Gastrocnemius medialis (tissue), 4 donors: ENCODE measurements around the gene IPCEF1. TPM values are rescaled to one million over a fixed set of nuclear protein-coding genes. Genes with fewer than 3 reads are reported as not detected.

Experiments used
- ATAC-seq, 2 donors: fragments of 150-250 bp; one replicate each; pipeline ENCODE4 v1.9.1; 2016
- DNase-seq, 2 donors: peaks; one replicate each; pipeline ENCODE4 v3.0.0-alpha.2; 2019
- H3K27ac ChIP-seq, 4 donors: fragments of 200-600 bp; sonication (generic); 1 replicate in 1 of 4; 2 replicates in 3 of 4; pipeline ENCODE4 v1.5.1; 2016 to 2018; ENCODE audit warnings: mild to moderate bottlenecking in 2 of 4, moderate library complexity in 1 of 4
- H3K27me3 ChIP-seq, 3 donors: fragments of 200-600 bp; sonication (generic) in 2 of 3; 1 replicate in 1 of 3; 2 replicates in 2 of 3; pipeline versions ENCODE4 v1.5.1 to v1.6.0; 2016 to 2019; ENCODE audit warnings: mild to moderate bottlenecking in 1 of 3, moderate library complexity in 1 of 3
- H3K36me3 ChIP-seq, 2 donors: fragments of 200-600 bp; sonication (generic) in 1 of 2; one replicate each; pipeline ENCODE4 v1.5.1; 2017 to 2018
- H3K4me1 ChIP-seq, 2 donors: fragments of 200-600 bp; sonication (generic) in 1 of 2; one replicate each; pipeline ENCODE4 v1.5.1; 2016 to 2017; ENCODE audit warnings: mild to moderate bottlenecking in 2 of 2
- H3K4me3 ChIP-seq, 4 donors: fragments of 200-600 bp; sonication (generic) in 3 of 4; 1 replicate in 1 of 4; 2 replicates in 3 of 4; pipeline ENCODE4 v1.5.1; 2016 to 2019; ENCODE audit warnings: mild to moderate bottlenecking in 2 of 4
- H3K9me3 ChIP-seq, 3 donors: fragments of 200-600 bp; sonication (generic) in 2 of 3; 1 replicate in 1 of 3; 2 replicates in 2 of 3; pipeline ENCODE4 v1.5.1; 2016 to 2019
- POLR2A ChIP-seq, 2 donors: fragments of 450-650 bp; IDR thresholded peaks; one replicate each; pipeline ENCODE4 v1.6.1; 2017; ENCODE audit warnings: antibody characterized with exemption in 2 of 2, mild to moderate bottlenecking in 2 of 2, moderate library complexity in 2 of 2
- in situ Hi-C, 4 donors: fragments of 200-750 bp; cut with MboI; loops; one replicate each; pipeline versions ENCODE4 v1.15.0 to v1.8.0; 2017; ENCODE audit warnings: low sequenced_read_pairs in 4 of 4
- intact Hi-C: fragments of 100-400 bp; cut with DNase I; formaldehyde crosslinking; loops from one replicate; pipeline ENCODE4 v1.15.1; 2023; ENCODE audit warnings: low total_unique reads
- total RNA-seq, 4 donors: library from RNA; depleted of rRNA; stranded (reverse); fragments of >200 nt; gene quantifications; one replicate each; pipeline versions ENCODE4 v1.1.0 to v1.2.3, GENCODE V29; 2016
- TF ChIP-seq, protein P1 (sequence below), 5 experiments: fragments of 450-650 bp in 3 of 5; fragments of 200-600 bp in 2 of 5; sonication (generic) in 2 of 5; IDR thresholded peaks in 4 of 5; conservative IDR thresholded peaks in 1 of 5; 1 replicate in 4 of 5; 2 replicates in 1 of 5; pipeline ENCODE4 v1.5.1; 2016 to 2019; ENCODE audit warnings: antibody characterized with exemption in 5 of 5, mild to moderate bottlenecking in 3 of 5, moderate library complexity in 3 of 5

The IPCEF1 gene
- total RNA-seq, 4 donors from 2014 or later = 0.24 to 0.85 TPM; not detected in 2

DNA sequence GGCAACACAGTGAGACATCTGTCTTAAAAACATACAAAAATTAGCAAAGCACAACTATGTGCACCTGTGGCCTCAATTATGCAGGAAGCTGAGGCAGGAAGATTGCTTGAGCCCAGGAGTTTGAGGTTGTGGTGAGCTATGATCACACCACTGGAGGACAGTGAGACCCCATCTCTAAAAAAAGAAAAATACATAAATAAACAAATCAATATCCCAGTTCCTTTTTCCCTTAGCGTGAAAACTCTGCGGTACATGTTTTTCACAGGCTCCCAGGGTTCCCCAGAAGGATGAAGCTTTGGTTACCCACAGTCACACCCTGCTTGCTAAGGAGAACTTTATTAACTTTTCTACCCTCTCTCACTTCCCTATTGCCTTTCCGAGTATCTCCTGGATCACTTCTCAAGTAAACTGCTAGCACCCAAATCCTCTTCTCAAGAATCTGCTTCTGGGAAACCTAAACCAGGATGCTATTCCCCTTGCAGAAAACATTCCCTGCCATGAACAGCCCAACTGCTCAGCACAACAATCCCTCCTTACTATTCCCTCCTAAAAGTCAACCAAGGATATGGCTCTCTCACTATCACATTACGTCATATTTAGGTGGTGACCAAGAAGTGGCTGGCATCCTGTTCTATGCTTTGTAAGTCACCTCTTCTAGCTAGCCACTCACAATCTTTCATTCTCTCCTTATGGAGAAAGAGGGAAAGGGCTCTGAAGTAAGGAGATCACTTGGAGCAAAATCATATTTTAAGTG is 122.4 kb downstream of the IPCEF1 start:
- no peaks in the 10 kb centered on the region for H3K36me3 ChIP-seq
- TF ChIP-seq POLR2A (IDR thresholded peaks at IDR 0.05) = no peak
- TF ChIP-seq, protein P1, sequence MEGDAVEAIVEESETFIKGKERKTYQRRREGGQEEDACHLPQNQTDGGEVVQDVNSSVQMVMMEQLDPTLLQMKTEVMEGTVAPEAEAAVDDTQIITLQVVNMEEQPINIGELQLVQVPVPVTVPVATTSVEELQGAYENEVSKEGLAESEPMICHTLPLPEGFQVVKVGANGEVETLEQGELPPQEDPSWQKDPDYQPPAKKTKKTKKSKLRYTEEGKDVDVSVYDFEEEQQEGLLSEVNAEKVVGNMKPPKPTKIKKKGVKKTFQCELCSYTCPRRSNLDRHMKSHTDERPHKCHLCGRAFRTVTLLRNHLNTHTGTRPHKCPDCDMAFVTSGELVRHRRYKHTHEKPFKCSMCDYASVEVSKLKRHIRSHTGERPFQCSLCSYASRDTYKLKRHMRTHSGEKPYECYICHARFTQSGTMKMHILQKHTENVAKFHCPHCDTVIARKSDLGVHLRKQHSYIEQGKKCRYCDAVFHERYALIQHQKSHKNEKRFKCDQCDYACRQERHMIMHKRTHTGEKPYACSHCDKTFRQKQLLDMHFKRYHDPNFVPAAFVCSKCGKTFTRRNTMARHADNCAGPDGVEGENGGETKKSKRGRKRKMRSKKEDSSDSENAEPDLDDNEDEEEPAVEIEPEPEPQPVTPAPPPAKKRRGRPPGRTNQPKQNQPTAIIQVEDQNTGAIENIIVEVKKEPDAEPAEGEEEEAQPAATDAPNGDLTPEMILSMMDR (IDR thresholded peaks at IDR 0.05 in 4 of 5, conservative IDR thresholded peaks at IDR 0.05 in 1 of 5) = no peak
- no peak overlapping the region for H3K27ac ChIP-seq
- H3K4me3 ChIP-seq = no peak overlapping the region
- intact Hi-C loops = no loop called here
- no peaks in the 10 kb centered on the region for H3K4me1 ChIP-seq
- no peak for DNase-seq
- in situ Hi-C loops = no loop called here
- H3K27me3 ChIP-seq = no peaks in the 10 kb centered on the region
- no peak for ATAC-seq
- H3K9me3 ChIP-seq = no peaks in the 10 kb centered on the region

- no peaks in the 10 kb centered on the region for H3K9me3 ChIP-seq
These were observed 123.2 kb downstream of the IPCEF1 start for GRCh38 chr6:154233383-154233782.

DNA sequence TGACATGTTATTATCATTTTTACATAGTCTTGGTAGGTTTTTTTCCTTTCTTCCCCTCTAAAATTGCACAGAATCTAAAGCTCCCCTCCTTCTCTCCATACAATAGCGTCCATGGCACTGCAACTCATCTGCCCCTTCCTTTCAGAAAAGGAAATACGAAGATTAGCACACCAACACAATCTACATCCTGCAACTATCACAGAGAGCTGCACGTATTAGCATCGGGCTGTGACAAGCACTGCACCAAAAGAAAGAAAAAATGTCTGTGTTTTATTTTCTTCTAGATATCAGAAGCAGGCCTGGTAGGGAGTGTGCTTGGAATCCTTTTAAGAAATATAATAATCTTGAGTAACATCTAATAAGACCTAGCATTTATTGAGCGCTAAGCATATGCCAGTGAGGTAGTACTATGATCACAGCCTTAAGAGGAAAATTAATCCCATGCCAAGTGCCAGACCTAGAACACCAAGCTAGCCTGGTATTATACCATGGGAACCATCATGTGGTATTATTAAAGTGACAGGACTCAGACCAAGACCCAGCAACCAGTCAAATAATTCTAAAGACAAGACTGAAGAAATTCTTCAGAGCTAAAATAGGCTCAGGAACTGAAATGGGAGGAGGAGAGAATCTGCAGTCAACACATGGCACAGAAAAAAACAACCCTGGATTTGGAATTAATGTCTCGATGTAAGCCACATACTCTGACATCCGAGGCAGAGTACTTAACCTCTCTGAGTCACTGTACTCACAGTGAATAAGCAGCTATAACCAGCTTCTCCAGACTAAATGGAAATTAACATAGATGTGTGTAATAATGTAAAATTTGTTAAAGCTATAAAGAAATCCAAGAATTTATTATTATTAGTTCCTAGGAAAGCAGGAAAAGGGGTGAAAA is 124.3 kb downstream of the IPCEF1 start:
- in situ Hi-C loops = no loop called here
- Histone ChIP-seq H3K27ac (no peak overlapping the region), H3K36me3 (no peaks in the 10 kb centered on the region), H3K4me3 (no peak overlapping the region), H3K9me3 (no peaks in the 10 kb centered on the region), H3K4me1 (no peaks in the 10 kb centered on the region), H3K27me3 (no peaks in the 10 kb centered on the region)
- TF ChIP-seq, protein P1 (IDR thresholded peaks at IDR 0.05 in 4 of 5, conservative IDR thresholded peaks at IDR 0.05 in 1 of 5) = no peak
- no peak for TF ChIP-seq POLR2A (IDR thresholded peaks at IDR 0.05)
- no peak for ATAC-seq
- intact Hi-C loops = no loop called here
- DNase-seq = no peak

More at GRCh38 chr6:154233383-154233782, 123.2 kb downstream of the IPCEF1 start:
- TF ChIP-seq, protein P1 (IDR thresholded peaks at IDR 0.05 in 4 of 5, conservative IDR thresholded peaks at IDR 0.05 in 1 of 5) = no peak
- TF ChIP-seq POLR2A (IDR thresholded peaks at IDR 0.05) = no peak
- DNase-seq (no peak), ATAC-seq (no peak)
- no peaks in the 10 kb centered on the region for H3K4me1 ChIP-seq
- no peaks in the 10 kb centered on the region for H3K27me3 ChIP-seq
- no peaks in the 10 kb centered on the region for H3K36me3 ChIP-seq
- no peak overlapping the region for H3K27ac ChIP-seq
- intact Hi-C loops = no loop called here
- in situ Hi-C loops = no loop called here
- no peak overlapping the region for H3K4me3 ChIP-seq

- Histone ChIP-seq H3K4me1 (no peaks in the 10 kb centered on the region), H3K27me3 (no peaks in the 10 kb centered on the region), H3K27ac (no peak overlapping the region), H3K9me3 (no peaks in the 10 kb centered on the region), H3K4me3 (no peak overlapping the region), H3K36me3 (no peaks in the 10 kb centered on the region)
- TF ChIP-seq, protein P1 (IDR thresholded peaks at IDR 0.05 in 4 of 5, conservative IDR thresholded peaks at IDR 0.05 in 1 of 5) = no peak
- TF ChIP-seq POLR2A (IDR thresholded peaks at IDR 0.05) = no peak
- ATAC-seq = no peak
- intact Hi-C loops (no loop called here), in situ Hi-C loops (no loop called here)
- DNase-seq = no peak
These were observed 125.5 kb downstream of the IPCEF1 start for GRCh38 chr6:154230910-154231595.
